ENCODE results near the gene TRIM63.

Gene TRIM63

DNA sequence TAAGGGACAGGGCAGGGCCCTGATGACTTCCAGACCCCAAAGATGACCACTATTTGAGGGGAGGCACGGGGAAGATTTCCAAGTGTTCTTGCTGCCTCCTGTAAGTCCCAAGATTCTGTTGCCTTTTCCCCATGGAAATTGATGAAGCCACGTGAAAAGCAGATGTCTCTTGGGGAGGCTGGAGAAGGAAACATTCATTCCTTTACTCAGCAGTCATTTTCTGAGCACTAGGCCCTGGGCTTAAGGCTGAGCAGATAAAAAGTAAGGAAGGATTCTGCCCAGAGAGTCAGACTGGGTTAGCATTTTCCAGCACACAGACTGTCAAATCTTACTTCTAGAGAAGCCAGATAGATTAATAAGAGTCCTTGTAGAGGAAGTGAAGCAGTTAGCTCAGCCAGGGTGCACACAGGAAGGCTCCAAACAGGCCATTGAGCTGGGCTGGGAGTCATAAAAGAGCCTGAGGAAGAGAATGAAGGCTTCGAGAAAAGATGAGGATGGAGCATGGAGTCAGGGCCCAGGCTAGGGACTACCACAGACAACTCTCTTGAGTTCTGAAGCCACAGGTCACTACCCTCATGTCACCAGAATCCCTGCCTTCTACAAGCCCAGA, 35.7 kb downstream of the TRIM63 start:
- DNase-seq: no peak

DNA sequence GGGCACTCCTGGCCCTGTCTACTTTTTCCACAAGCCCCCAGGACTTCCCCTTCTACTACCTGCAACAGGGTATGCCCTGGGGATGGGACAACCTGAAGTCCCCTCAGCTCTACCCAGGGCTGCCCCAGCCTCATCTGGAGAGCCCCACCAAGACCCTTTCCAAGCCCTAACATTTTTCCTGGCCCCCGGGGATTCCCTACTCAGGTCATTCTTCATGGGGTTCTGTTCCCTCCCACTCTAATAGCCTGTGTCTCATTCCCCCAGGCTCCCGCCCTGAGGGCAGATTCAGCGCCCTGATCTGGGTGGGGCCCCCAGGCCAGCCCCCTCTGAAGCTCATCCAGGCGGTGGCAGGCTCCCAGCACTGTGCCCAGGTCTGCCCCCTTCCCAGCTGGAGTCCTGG, 36.2 kb downstream of the TRIM63 start:
- DNase-seq: no peak

DNA sequence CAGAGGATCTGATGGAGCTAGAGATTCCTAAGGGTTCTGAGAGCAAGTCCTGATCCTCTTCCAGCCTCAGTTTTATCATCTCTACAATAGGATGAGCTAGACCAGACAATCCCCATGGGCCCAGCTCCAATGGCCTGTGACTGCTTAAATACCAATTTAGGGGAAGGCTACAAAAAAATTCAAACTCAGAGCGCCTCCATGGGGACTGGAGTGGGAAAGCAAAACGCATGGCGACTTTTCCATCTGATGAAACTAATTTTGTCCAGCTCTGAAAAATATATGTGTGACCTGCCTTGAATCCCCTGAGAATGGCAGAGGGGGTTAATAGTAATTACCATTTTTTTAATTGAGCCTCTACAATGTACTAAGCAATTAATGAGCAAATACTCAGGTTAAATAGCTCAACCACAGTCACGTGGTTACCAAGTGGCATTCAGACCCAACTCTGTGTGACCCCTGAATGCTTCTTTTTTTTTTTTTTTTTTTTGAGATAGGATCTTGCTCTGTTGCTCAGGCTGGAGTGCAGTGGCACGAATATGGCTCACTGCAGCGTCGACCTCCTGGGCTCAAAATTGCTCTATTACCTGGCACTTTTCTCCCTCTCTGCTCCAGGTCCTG, 37.5 kb downstream of the TRIM63 start:
- no peak for DNase-seq

DNA sequence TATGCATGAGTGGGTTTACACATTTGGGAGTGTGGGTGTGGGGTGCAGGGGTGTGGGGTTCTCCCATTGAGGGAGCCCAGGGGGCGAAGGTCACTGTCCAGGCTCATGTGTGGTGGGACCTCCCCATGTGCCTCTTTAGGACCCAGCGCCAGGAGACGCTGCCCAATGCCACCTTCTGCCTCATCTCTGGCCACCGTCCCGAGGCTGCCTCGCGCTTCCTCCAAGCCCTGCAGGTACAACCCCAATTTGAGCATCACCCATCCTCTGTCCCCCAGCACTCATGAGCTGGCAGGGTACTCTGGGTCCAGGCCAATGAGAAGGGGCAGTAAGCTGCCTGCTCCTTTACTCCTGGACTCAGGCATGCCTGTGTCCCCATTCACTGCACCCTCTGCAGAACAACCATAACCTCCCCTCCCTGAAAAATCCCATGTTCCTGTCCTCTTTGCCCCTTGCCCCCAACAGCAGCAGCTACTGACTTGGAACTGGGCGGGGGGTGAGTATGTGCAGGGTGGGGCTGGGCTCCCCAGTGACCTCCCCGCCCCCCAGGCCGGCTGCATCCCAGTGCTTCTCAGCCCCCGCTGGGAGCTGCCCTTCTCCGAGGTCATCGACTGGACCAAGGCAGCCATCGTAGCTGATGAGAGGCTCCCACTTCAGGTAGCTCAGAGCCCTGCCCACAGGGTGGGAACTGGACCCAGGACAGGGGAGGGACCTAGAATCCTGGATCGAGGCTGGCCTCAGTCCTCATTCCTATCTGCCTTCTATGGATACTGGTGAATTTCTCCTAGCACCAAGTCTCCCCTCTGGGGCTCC, 38.2 kb downstream of the TRIM63 start:
- no peak for DNase-seq

DNA sequence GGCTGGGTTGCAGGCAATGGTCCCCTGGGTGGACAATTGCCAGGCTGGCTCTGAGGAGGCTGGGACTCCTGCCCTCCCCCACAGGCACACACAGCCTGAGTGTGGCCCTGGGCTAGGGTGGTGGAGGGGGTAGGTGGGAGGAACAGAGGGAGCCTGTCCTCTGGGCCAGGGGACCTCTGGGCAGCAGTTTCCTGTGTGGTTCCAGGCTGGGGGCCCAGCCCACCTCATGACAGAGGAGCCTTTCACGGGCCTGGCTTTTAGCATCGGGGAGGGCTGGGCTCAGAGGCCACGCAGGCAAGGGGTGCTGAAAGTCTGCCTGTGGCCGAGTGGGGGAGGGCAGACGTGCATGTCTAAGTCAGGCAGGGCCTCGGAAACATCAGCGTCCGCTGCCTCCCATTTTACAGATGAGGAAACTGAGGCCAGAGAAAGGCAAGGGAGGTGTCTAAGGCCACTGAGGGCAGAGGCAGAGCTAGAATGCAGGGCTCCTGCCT, 38.9 kb downstream of the TRIM63 start:
- DNase-seq: no peak

DNA sequence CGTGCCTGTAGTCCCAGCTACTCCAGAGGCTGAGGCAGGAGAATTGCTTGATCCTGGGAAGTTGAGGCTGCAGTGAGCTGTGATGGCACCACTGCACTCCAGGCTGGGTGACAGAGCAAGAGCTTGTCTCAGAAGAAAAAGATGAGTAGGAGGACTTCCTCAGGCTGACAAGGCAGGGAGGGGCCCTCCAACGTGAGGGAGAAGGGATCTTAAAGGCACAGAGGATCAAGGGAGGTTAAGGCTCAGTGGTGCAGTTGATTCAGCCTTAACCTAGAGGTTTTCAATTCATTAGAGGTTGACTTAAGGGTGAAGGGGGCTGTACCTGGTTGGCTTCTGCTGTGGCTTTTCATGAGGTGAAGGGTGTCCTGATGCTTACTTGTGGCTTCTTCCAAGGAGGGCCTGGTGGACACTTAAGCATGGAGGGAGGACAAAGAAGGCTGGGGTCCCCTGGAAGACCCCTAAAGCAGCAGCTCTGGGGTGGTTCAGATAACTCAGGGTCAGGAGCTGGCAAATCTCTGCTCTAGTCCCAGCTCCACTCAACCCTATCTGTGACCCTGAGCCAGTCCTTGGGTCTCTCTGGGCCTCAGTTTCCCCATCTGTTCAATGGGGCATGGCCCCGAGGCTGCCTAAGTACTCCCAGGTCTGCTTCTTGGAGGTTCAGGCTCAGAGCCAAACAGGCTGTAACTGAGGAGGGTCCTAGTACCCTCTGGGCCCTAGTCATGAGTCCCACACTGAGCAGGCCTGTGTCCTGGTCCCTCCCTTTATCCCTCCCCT, 39.5 kb downstream of the TRIM63 start:
- DNase-seq: no peak

DNA sequence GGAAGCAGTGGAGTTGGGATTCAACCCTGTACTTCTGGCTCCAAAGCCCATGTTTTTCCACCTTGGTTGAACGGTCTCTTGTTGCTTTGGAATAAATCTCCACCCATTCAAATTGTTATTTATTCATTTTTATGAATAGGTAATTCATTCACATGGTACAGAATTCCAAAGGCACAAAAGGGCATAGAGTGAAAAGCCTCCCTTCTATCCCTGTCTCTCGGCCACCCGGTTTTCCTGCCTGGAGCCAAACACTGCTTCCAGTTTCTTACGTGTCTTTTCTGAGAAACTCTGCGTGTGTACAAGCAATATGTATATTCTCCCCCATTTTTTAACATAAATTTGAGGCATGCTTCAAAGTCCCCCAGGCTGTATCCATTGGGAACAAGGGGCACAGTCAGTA, 41.9 kb downstream of the TRIM63 start:
- no peak for DNase-seq

DNA sequence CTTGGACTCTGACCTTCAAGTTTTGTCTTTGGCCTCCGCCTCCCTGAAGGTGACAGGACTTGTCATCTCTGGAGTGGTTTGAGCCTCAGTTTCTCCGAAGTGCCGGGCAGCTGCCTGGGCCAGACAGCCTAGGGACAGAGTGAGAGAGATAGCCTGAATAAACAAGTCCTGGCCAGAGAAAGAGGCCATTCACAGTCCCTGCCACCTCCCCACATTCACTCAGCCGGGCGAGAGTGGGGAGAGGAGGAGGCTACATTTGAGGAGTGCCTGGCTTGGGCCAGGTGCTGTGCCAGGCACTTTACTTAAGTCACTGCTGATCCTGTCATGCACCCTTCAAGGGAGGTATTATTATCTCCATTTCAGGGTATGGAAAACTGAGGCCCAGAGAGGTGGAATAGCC, 42.4 kb downstream of the TRIM63 start:
- DNase-seq: no peak

DNA sequence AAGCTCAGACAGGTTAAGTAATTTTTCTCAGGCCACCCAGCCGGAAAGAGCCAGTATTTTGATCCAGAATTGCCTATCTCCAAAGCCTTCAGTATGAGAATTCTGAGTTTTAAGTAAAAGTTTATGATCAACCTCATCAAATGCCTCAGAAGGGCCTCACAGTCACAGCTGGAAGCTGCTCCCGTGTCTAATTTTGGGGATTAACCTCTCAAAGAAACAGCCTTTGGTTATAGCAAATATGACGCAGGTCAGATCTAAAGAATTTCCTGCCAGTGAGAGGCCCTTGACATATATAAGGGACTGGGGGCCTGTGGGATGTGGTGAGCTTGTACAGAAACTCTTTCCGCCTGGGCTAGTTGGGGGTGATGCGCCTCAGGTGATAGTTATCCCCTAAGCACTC, 43.6 kb downstream of the TRIM63 start:
- DNase-seq: no peak

DNA sequence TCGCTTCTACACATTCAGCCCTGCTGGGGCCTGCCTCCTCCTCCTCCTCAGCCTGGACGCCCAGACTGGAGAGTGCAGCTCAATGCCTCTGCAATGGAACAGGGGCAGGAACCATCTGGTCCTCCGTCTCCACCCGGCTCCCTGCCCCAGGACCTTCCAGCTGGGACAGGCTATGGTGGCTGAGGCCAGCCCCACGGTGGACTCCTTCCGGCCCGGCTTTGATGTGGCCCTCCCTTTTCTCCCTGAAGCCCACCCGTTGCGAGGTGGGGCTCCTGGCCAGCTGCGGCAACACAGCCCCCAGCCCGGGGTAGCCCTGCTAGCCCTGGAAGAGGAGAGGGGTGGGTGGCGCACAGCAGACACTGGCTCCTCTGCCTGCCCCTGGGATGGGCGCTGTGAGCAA, 44.4 kb downstream of the TRIM63 start:
- no peak for DNase-seq

DNA sequence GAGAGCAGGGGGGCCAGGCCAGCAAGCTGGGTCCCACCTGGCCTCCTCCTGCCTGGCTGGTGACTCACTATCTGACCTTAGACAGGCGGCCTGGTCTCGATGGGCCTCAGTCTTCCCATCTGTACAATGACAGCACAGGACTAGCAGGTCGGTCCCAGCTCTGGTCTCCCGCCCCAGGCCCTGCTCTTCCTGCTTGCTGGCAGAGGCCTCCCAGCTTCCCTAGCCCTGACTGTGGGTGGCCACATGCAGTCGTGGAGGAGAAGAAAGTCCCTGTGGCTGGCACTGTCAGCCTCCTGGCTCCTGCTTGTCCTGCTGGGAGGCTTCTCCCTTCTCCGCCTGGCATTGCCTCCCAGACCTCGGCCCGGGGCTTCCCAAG, 45.0 kb downstream of the TRIM63 start:
- DNase-seq: no peak

DNA sequence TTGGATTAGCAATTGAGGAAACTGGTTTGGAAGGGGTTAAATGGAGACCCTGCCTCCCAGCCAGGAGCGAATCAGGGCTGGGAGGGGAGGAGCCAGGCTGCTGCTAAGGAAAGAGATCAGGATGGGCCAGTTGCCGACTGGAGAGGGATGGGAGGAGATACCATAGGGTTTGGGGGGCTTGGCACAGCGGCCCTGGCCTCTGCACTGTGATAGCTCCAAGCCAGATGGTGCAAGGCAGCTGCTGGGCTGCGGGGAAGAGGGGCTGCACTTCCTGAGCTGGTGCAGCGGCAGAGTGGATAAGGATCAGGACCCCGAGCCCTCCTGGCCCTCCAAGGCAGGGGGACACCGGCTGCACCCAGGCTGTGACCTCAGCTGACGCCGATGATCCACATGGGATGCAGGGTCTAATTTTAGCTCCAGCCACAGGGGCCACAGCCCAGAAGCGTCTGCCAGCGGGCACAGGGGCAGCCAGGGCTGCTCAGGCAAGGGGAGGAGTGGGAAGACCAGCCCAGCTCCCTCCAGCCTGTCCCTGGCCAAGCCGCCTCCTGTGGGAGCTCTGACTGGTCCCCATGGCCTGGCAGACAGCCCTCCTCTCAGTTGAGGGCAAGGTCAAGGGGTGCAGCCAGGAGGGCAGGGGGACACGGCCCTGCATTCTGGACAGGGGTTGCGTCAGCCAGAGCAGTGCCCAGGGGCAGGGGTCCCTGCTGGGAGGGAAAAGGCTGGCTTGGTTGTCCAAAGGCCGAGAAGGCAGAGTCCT, 45.6 kb downstream of the TRIM63 start, which contains the start of gene EXTL1:
Gene EXTL1, plus strand, starts transcription at position 129 of the 757 bp plus-strand sequence. CDS start 872 bp downstream, outside the sequence.
- no peak for DNase-seq

DNA sequence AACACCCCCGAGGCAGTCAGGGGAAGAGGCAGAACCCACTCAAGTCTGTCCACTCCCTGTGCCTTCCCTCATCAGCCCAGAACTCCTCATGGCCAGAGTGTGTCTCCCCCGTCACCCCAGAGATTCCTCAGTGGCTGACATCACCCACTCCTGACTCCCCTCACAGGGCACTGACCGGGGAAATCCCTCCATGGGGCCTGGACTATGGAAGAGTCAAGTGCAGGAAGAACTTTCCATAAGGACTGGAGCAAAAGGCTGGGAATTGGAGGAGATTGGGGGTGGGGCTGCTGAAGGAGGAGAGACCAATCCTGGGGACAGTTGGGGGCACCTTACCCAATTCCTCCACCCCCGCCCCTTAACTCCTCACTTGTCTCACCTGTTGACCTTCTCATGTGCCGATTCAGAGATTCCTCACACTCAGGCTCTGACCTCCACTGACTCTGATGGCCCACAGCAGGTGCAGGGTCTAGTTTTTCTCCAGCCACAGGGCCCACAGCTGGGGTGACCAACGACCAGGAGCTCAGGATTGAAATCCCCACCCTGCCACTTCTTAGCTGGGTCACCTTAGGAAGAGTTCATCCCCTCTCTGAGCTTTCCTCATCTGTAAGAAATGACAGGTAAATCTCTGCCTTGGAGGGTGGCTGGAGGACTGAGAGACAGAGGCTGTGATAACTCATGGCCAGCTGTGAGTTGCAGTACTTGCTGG, 46.3 kb downstream of the TRIM63 start:
- no peak for DNase-seq

DNA sequence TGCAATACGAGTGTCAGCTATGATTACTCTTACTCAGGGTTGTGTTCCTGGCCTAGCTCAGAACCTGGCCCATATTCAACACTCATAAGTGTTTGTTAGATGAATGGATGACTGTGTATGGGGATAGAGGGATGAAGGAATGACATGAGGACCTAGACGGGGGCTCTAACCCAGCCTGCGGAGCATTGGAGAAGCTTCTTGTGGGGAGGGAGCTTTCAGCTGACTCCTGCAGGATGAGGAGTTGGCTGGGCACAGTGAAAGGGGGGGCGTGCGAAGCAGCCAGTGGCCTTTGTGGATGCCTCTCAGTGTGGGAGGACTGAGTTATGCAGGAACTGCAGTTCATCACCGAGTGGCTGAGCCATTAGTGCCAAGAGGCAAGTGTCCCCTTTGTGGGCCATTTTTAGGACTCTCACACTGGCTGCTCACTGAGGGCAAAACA, 47.1 kb downstream of the TRIM63 start:
- DNase-seq: no peak

DNA sequence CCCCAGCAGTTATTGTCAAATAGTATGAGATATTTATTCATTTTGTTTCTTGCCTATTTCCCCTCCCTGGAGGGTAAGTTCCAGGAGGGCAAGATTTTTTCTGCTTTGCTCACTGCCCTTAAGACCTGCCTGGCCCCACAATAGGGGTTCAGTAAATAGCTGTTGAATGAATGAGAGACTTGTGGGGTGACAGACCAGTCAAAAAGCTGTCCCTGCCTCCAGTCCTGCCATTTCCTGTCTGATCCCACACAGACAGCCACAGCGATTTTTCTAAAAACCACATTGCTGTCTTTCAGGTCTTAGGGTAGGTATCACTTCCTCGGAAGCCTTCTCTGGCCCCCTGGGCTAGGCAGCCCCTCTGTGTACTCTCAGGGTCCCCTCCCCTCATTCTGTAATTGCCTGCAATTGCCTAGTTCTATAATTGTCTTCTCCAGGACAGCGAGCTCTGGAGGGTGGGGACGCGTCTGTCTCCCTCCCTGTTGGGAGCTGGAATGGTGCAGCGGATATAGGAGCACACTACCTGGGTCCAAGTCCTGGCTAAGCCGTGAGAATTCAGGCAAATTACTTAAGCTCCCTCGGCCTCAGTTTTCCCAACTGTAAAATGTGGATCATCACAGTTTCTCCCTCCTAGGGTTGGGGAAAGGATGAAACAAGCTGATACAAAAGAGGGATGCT, 47.7 kb downstream of the TRIM63 start:
- DNase-seq: no peak

DNA sequence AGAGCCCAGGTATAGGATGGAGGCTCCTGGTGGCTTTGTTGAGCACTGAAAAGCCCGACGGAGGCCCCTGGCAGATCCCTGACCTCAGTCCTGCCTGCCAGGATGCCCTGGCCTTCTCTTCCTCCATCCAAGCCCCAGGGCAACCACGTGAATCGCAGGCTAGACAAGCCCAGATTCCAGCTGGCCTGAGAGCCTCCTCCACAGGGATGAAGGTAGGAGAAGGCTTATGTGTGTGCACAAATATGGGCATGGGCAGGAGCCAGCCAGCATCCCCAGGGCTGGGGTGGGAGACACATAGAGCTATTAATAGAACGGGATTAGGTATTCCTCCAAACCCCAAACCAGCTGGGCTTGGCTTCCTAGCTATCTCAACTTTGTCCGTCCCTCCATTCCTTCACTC, 49.8 kb downstream of the TRIM63 start:
- no peak for DNase-seq

DNA sequence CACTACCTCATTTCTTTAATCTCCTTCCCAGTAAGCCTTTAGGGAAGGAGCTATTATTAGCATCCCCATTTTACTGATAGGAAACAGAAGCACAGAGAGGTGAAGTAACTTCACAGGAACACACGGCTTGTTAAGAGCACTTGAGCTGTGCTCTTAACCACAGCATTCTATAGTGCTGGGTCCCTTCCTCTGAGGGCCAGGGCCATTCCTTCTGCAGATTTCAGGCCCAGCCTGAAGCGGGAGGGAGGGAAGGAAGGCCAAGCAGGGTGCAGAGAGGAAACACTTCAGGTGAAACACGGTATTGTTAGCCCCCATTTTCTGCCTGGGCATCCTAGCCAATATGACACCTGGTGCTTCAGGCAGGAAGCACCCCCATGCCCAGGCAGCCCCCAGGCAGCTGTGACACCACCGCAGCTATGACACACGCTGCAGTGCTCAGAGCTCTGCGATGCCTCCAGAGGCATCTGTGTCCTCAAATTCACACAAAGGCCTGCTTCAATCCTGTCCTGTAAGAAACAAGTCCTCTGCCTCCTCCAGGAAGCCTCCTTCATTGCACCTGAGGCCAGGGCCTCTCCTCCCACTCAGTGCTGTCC, 50.4 kb downstream of the TRIM63 start:
- no peak for DNase-seq

DNA sequence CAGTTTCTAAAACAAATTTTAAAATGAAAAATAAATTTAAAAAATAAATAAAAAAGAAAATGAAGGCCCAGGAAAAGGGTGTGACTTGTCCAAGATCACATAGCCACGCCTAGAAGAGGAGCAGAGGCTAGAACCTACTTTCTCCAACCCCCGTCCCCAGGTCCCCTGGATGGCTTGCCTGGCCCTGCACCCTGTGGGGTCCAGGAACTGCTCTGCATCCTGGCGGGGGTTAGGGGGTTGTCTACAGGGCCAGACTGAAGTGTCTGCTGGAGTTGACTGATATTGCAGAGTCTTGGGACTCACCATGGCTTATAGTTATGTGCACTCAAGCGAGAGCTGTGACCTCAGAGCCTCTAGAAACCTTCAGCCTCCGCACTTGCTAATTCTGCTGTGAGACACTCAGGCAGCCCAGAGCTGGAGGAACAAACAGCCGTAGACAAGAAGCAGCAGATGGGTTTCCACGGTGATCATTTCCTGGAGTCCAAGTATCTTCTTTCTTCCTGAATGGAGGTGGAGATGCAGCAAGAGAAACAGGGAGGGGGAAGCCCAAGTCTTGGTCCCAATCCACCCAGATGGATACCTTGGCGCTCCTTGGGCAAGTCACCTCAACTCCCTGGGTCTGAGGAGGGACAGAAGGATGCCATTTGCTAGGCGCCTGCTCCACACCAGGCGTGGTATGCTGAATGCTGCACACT, 51.0 kb downstream of the TRIM63 start:
- DNase-seq: no peak

DNA sequence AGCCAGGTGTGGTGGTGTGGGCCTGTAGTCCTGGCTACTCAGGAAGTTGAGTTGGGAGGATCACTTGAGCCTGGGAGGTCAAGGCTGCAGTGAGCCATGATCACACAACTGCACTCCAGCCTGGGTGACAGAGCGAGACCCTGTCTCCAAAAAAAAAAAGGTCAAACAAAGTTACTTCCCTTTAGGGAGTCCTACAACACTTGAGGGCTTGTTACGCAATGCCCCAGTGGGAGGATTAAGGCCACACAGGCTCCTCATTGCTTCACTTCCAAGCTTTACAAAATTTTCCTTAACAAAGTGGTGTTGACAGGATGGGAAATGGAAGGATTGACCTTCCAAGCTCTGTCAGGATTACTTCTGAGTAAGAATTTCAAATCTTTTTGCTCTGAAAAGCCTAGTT, 52.1 kb downstream of the TRIM63 start:
- no peak for DNase-seq

DNA sequence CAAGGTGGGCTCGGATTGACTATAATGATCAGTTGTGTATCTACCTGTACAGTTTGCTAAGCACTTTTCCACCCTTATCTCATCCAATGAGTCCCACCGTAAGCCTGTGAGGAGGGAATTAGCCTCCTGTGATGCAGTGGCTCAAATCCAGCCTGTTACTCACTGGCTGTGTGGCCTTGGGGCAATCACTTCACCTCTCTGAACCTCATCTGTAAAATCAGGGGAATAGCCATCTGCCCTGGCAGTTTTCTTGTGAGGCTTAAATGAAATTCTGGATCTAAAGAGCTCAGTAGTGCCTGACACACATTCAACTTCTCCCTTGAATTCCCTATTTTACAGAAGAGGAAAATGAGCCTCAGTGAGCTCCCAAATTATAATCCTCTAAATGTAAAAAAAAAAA, 53.3 kb downstream of the TRIM63 start:
- no peak for DNase-seq

Data from SIG-M5 (cell line).